ENCODE measurements around the gene SLC35D1.

The SLC35D1 gene

GRCh38 chr1:67053785-67054772 is at the start of gene SLC35D1:
SLC35D1 (minus strand) TSS chr1:67054148; CDS start chr1:67054013, 135 bp downstream.
- peak; percentile 73 for DNase-seq (ENCODE audit: low read depth)
- H3K4me3 ChIP-seq (ENCODE audit: low read length) = peak within 1 kb of the TSS; percentile 80
- TF ChIP-seq, protein P1, sequence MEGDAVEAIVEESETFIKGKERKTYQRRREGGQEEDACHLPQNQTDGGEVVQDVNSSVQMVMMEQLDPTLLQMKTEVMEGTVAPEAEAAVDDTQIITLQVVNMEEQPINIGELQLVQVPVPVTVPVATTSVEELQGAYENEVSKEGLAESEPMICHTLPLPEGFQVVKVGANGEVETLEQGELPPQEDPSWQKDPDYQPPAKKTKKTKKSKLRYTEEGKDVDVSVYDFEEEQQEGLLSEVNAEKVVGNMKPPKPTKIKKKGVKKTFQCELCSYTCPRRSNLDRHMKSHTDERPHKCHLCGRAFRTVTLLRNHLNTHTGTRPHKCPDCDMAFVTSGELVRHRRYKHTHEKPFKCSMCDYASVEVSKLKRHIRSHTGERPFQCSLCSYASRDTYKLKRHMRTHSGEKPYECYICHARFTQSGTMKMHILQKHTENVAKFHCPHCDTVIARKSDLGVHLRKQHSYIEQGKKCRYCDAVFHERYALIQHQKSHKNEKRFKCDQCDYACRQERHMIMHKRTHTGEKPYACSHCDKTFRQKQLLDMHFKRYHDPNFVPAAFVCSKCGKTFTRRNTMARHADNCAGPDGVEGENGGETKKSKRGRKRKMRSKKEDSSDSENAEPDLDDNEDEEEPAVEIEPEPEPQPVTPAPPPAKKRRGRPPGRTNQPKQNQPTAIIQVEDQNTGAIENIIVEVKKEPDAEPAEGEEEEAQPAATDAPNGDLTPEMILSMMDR (IDR thresholded peaks at IDR 0.05; ENCODE audit: insufficient read depth, low read depth, low read length, missing control alignments) = no peak

- TF ChIP-seq, protein P1 (IDR thresholded peaks at IDR 0.05; ENCODE audit: insufficient read depth, low read depth, low read length, missing control alignments) = no peak
These were observed 49.6 kb upstream of the SLC35D1 start for GRCh38 chr1:67103548-67103947.

GRCh38 chr1:67100833-67101232 is 46.9 kb upstream of the SLC35D1 start:
- no peak overlapping the region for H3K4me3 ChIP-seq (ENCODE audit: low read length)
- TF ChIP-seq, protein P1 (IDR thresholded peaks at IDR 0.05; ENCODE audit: insufficient read depth, low read depth, low read length, missing control alignments) = no peak
- no peak for DNase-seq (ENCODE audit: low read depth)

More at GRCh38 chr1:67103548-67103947, 49.6 kb upstream of the SLC35D1 start:
- DNase-seq (ENCODE audit: low read depth) = no peak
- H3K4me3 ChIP-seq (ENCODE audit: low read length) = no peak overlapping the region

DNA sequence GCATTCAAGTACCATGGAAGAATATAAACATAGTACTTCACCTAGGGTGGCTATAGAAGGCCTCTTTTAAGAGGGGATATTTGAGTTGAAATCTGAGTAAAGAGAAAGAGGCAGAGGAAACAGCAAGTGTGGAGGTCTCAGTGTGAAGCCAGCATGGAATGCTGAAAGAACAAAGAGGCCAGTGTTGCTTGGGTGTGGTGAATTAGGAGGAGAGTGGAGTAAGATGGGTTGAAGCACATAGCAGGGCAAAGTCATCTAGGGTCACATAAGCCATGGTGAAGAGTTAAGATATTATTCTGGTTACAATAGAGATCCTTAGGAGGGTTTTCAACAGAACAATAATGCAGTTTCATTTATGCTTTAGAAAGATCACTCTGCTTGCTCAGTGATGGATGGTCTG is 43.4 kb upstream of the SLC35D1 start:
- no peak overlapping the region for H3K4me3 ChIP-seq (ENCODE audit: low read length)
- TF ChIP-seq, protein P1 (IDR thresholded peaks at IDR 0.05; ENCODE audit: insufficient read depth, low read depth, low read length, missing control alignments) = no peak
- no peak for DNase-seq (ENCODE audit: low read depth)

GRCh38 chr1:67094191-67094590 is 40.2 kb upstream of the SLC35D1 start:
- H3K4me3 ChIP-seq (ENCODE audit: low read length) = no peak overlapping the region
- TF ChIP-seq, protein P1 (IDR thresholded peaks at IDR 0.05; ENCODE audit: insufficient read depth, low read depth, low read length, missing control alignments) = no peak
- peak; percentile 49 for DNase-seq (ENCODE audit: low read depth)

GRCh38 chr1:67089685-67090208 is 35.8 kb upstream of the SLC35D1 start:
- TF ChIP-seq, protein P1 (IDR thresholded peaks at IDR 0.05; ENCODE audit: insufficient read depth, low read depth, low read length, missing control alignments) = no peak
- DNase-seq (ENCODE audit: low read depth) = no peak
- no peak overlapping the region for H3K4me3 ChIP-seq (ENCODE audit: low read length)
